GM21360 (cell line): ENCODE results near the gene CNDP1.
"Not testable (repeated sequence)": the region's sequence is repeated elsewhere in the genome, so short reads cannot be mapped to it uniquely, and the experiment has no call there.

Experiments
- ATAC-seq: cut with Tn5 transposase; IDR thresholded peaks from one replicate; pipeline ENCODE4 v1.9.1; 2021; ENCODE audit warnings: mild to moderate bottlenecking, moderate library complexity; ENCODE audit not compliant: unreplicated experiment

CNDP1 gene, protein sequence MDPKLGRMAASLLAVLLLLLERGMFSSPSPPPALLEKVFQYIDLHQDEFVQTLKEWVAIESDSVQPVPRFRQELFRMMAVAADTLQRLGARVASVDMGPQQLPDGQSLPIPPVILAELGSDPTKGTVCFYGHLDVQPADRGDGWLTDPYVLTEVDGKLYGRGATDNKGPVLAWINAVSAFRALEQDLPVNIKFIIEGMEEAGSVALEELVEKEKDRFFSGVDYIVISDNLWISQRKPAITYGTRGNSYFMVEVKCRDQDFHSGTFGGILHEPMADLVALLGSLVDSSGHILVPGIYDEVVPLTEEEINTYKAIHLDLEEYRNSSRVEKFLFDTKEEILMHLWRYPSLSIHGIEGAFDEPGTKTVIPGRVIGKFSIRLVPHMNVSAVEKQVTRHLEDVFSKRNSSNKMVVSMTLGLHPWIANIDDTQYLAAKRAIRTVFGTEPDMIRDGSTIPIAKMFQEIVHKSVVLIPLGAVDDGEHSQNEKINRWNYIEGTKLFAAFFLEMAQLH

GRCh38 chr18:74534150-74534969 lies at the start of gene CNDP1:
Gene CNDP1, plus strand, starts transcription at chr18:74534500. Its CDS starts 168 bp downstream, at chr18:74534668.
- ATAC-seq = no peak

DNA sequence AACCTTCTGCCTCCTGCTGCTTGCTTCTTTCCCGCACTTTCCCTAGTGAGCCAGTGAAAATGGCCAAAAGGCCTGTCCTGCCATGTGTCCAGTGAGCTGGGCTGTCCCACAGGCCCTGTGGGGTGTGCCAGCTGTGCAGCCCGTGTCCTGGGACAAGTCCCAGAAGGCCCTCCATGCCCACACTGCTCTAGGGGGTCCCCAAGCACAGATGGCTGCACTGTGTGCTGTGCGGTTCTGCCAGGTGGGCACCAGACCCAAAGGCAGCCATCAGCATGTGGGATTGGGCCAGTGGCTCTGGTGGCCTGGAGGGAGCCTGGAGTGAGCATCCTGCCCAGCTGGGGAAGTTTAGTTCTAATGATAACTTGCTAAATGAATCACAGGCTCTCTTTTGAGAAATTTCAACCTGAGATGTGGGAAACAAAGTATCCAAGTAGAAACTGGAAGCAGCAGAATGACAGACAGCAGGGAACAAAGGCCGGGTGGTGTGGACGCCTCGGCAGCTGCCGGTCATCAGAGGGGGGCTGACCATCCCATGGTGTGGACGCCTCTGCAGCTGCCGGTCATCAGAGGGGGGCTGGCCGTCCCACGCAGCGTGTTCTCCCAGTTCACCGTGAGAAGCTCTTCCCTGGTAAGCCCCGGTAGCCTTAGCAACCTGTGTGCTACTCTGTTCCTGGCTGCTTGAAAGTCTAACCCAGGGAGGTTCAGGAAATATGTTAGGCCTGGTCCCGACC lies 48.0 kb upstream of the CNDP1 start:
- ATAC-seq = no peak

DNA sequence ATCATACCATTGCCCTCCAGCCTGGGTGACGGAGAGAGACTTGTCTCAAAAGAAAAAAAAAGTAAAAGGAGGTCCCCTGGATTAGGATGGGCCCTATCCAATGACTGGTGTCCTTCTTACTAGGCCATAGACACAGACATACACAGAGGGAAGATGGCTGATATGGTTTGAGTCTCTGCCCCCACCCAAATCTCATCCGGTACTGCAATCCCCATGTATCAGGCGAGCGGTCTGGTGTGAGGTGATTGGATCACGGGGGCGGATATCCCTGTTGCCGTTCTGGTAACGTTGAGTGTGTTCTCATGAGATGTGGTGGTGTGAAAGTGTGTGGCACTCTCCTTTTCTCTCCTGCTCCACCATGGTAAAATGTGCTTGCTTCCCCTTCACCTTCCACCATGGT lies 45.9 kb upstream of the CNDP1 start:
- ATAC-seq = no peak

- no peak for ATAC-seq
Measured at GRCh38 chr18:74488864-74489263, 45.4 kb upstream of the CNDP1 start.

- ATAC-seq = no peak
Measured at GRCh38 chr18:74489676-74490075, 44.6 kb upstream of the CNDP1 start.

GRCh38 chr18:74492259-74492658 lies 42.0 kb upstream of the CNDP1 start:
- ATAC-seq = no peak

- ATAC-seq = peak; percentile 20
Measured at GRCh38 chr18:74493689-74494088, 40.6 kb upstream of the CNDP1 start.

GRCh38 chr18:74494514-74494913 lies 39.8 kb upstream of the CNDP1 start:
- ATAC-seq = no peak

GRCh38 chr18:74495581-74496507 lies 38.5 kb upstream of the CNDP1 start, which contains the start of gene CNDP2:
Gene CNDP2, plus strand, starts transcription at chr18:74496363. Its CDS starts 3,611 bp downstream, at chr18:74499974.
- ATAC-seq = peak; percentile 76

DNA sequence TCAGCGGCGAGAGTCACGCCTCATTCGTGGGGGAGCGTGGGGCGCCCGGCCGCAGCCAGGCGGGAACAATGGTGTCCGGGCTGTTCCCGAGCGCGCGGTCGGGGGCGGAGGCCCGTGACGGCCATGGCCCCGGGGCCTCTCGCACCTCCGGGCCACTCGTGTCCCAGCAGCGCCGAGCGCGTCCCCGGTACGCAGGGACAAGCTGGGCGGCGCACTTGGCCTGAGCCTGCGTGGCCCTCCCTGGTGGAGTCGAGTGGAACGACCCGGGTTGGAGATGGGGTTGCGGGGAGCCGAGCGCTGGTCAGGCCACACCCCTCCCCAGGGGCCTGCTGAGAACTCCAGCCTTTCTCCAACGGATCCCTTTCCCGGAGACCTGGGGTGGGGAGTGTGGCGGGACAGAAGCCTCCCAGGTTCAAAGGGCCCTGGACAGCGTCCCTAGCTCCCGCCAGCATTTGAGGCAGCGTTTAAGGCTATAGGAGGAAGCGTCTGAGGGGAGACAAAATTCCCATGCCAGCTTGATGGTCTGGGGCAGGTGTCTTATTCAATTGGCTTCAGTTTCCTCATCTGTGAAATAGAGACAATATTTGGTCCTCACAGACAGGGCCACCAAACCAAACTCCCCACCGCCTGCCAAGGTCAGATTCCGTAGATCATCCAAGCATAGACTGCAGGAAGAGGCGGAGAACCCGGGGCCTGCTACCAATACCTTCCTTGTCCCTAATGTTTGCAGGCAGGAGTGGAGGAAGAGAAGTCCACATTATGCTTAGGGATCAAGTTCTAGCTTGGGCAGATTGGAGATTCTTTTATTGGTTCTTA lies 37.6 kb upstream of the CNDP1 start:
- ATAC-seq = peak; percentile 29

DNA sequence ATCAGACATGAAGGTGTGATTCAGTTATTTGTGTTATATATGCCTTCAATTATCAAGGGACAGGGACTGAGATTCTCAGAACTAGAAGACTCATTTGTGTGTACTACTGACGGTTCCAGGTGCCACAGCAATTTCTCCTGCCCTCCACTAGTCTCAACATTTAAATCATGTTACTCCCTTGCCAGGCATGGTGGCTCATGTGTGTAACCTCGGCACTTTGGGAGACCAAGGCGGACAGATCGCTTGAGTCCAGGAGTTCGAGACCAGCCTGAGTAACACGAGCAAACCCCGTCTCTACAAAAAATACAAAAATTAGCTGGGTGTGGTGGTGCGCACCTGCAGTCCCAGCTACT lies 37.0 kb upstream of the CNDP1 start:
- no peak for ATAC-seq

GRCh38 chr18:74497778-74498177 lies 36.5 kb upstream of the CNDP1 start:
- ATAC-seq = no peak

DNA sequence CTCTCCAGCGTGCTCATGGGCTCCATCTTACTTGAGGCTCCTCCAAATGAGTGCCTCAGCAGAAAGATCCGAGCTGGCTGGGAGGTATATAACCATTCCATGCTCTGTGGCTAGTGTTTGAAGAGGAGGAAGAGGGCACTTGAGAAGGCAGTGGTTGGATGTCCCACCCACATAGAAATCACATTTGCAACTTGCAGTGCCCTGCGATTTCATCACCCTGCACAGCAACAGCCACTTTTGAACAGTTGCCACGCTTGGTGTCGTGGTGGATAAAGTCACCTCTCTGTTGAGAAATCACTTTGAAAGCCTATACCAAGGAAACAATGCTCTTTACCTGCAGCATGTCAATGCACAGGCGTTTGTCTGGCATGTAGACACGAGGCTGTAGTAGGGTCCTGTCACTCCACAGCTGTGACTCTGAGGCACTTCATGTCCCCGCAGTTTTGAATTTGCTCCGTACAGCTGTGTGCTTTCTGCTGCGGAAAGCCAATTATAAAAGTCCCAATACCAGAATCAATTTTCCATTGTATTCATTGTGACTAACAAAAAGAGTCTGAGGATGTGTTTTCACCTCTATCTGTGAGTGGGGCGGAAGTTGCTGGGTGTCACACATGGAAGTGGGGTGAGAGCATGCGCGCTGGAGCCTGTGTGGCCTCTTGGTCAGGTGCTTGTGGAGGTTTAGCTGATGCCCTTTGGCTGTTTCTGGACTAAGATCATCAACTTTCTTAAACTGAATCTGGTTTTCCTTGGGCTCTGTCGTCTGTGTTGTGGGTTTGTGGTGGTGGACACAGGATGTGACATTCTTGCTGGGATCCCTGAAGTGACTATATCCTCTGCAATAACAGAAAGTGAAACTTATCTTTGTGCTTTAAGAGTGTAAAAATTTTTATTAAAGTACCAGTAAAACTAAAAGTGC lies 35.3 kb upstream of the CNDP1 start:
- peak; percentile 18 for ATAC-seq

DNA sequence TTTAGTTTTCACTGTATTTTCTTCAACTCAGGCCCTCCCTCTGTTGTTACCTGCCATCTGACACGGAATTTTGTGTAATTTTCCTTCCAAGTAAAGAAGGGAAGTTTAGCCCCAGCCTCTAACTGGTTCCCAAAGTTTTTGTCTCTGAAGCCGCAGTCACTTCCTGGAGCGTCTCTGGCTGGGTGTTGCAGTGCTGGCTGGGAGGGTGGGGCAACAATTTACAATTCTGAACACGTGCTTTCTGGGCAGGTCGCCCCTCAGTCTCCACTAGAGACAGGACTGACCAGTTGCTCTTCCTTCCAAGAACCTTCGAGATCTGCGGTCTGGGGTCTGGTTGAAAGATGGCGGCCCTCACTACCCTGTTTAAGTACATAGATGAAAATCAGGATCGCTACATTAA lies 34.7 kb upstream of the CNDP1 start:
- peak; percentile 22 for ATAC-seq

DNA sequence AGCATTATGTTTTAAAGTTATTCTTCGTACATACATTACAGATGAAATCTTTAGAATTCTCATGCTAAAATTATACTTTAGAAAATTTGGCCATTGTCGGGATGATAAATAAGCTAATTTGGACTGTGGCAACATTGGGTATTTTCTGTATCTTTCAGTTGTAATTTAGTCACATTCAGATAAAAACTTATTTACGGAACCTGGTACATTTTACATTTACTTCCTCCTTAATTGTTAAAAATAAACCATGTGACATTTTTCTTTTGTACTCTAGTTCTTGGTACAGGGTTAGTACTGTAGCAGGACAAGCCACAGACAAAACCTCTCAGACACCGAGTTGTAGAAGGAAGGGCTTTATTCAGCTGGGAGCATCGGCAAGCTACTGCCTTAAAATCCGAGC lies 33.9 kb upstream of the CNDP1 start:
- no peak for ATAC-seq

- ATAC-seq = not testable (repeated sequence)
Measured at GRCh38 chr18:74500774-74501173, 33.5 kb upstream of the CNDP1 start.

GRCh38 chr18:74501386-74501785 lies 32.9 kb upstream of the CNDP1 start:
- ATAC-seq = no peak

GRCh38 chr18:74503137-74503536 lies 31.2 kb upstream of the CNDP1 start:
- no peak for ATAC-seq
